ENCODE results near the gene C20orf202. TPM values are rescaled to one million over a fixed set of nuclear protein-coding genes. Genes with fewer than 3 reads are reported as not detected.

C20orf202 gene
- not detected in 2 replicates for total RNA-seq

DNA sequence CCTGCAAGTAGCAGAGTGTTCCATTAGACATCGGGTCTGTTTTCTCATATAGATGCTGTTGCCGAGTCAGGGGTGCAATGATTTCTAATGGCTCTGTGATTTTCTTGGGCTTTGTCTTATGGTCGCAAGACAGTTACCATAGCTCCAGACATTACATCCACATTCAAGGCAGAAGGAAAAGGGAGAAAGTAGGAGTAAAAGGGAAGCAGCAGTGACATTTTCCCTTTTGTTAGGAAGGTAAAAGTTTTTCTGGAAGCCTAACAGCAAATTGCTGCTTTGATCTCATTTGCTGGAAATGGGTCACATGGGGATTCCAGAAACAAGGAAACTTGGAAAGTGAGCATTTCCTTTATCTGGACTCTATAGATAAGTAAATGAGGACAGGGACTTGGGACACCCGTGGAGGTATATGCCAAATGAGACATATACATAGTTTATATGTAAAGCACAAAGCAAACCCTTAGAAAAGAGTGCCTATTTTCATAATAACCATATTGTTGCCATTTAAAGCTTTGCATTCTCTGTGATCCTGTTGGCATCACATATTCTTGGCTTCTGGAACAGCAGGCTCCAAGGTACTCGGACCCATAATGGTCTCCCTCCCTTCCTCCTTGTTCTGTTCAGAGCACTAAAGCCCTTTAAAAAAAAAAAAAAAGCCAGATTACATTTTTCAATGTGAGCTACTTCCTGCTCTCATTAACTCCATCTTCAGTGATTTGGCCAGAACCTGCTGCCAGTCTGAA lies at the start of gene C20orf202:
Gene C20orf202, plus strand, starts transcription at position 693 of the 743 bp plus-strand sequence. CDS start 132 bp downstream, outside the sequence.

GRCh38 chr20:1184638-1185315 lies 18.5 kb upstream of the C20orf202 start, which contains the start of gene TMEM74B:
Gene TMEM74B, minus strand, starts transcription at chr20:1184981. Its CDS starts 1,180 bp downstream, at chr20:1183801.

GRCh38 chr20:1225783-1226654 lies 22.8 kb downstream of the C20orf202 start, which contains the start of gene RAD21L1:
Gene RAD21L1, plus strand, starts transcription at chr20:1226044. Its CDS starts 2,410 bp downstream, at chr20:1228454.

Other genes with a start within 250 kb of the C20orf202 start
- gene RSPO4, start 201.1 kb upstream of the C20orf202 start, total RNA-seq = not detected in 2 replicates
- gene PSMF1, start 84.9 kb upstream of the C20orf202 start, total RNA-seq = 125 and 207 TPM in 2 replicates
- not detected in 2 replicates for gene TMEM74B, start 18.5 kb upstream of the C20orf202 start, total RNA-seq
- gene RAD21L1, start 22.6 kb downstream of the C20orf202 start, total RNA-seq = 0.18 and 0.29 TPM in 2 replicates
- gene SNPH, start 62.8 kb downstream of the C20orf202 start, total RNA-seq = 19.3 and 20.0 TPM in 2 replicates
- 2.3 and 3.9 TPM in 2 replicates for gene SDCBP2, start 125.7 kb downstream of the C20orf202 start, total RNA-seq
- gene FKBP1A, start 189.6 kb downstream of the C20orf202 start, total RNA-seq = 185 and 204 TPM in 2 replicates